Psoas muscle (tissue), 8 donors: ENCODE measurements around the gene MAML3. TPM values are rescaled to one million over a fixed set of nuclear protein-coding genes. Genes with fewer than 3 reads are reported as not detected.

ENCODE experiments used
- ATAC-seq, 4 donors: fragments of 200-7000 bp; cut with Tn5 transposase; one replicate each; pipeline ENCODE4 v1.9.1; 2020; ENCODE audit warnings: moderate library complexity in 3 of 4, mild to moderate bottlenecking in 2 of 4
- DNase-seq, 2 donors: peaks; one replicate each; pipeline ENCODE4 v3.0.0-alpha.2; 2020
- H3K27ac ChIP-seq: fragments of 200-600 bp; one replicate; pipeline ENCODE4 v1.8.0; 2022
- H3K27me3 ChIP-seq, 3 donors: fragments of 200-600 bp in 1 of 3; one replicate each; pipeline versions ENCODE4 v1.6.1 to v1.8.0; 2013 to 2022; ENCODE audit warnings: low read length in 2 of 3, mild to moderate bottlenecking in 2 of 3, moderate library complexity in 1 of 3; ENCODE audit not compliant: insufficient read depth in 3 of 3
- H3K36me3 ChIP-seq, 2 donors: fragments of 200-600 bp in 1 of 2; one replicate each; pipeline versions ENCODE4 v1.6.1 to v1.8.0; 2013 to 2022; ENCODE audit warnings: low read depth in 1 of 2, mild to moderate bottlenecking in 1 of 2, moderate library complexity in 1 of 2; ENCODE audit not compliant: insufficient read depth in 1 of 2
- H3K4me1 ChIP-seq: fragments of 200-600 bp; one replicate; pipeline ENCODE4 v1.8.0; 2022
- H3K4me3 ChIP-seq: fragments of 200-600 bp; one replicate; pipeline ENCODE4 v1.8.0; 2022; ENCODE audit warnings: mild to moderate bottlenecking
- H3K9me3 ChIP-seq: fragments of 200-600 bp; one replicate; pipeline ENCODE4 v1.8.0; 2022
- WGBS, 3 donors: extraction: QIAGEN DNeasy Blood & Tissue Kit; methylation state at CpG; one replicate each; pipeline versions ENCODE4 v1.1.6 to v1.1.7; 2013; 5-methylcytosine and 5-hydroxymethylcytosine counted together
- intact Hi-C, 2 donors: fragments of 100-400 bp; cut with DNase I; formaldehyde crosslinking; loops; one replicate each; pipeline versions ENCODE4 v1.11.0 to v1.14.2; 2022
- polyA plus RNA-seq, 3 donors: library from polyadenylated mRNA; stranded (reverse); fragments of 200-250 nt; gene quantifications; one replicate each; pipeline ENCODE4 v1.2.3, GENCODE V29; 2013
- total RNA-seq, 4 donors: library from RNA; stranded (reverse); fragmentation: NEBNext Ultra II Directional in 2 of 4; extraction: Animal tissue kit (Norgen Biotek cat#: 25700) in 2 of 4; gene quantifications; one replicate each; pipeline versions ENCODE4 v1.2.1 to v1.2.4, GENCODE V29; 2021 to 2023
- TF ChIP-seq, protein P1 (sequence below): fragments of 200-600 bp; IDR thresholded peaks from one replicate; pipeline ENCODE4 v1.8.0; 2022; ENCODE audit warnings: antibody characterized with exemption
- donor health status: healthy with polysubstance abuse.
- donor health status: DM: no; HTN: no; CAD: no; lungs with moderate emphysema.
- donor health status: Bipolar disorder and iron deficiency.
- donor health status: healthy.
- donor health status: DM: yes; HTN: yes; CAD: no.
- donor health status: DM: no; HTN: no; CAD: no.
- donor health status: DM: no; HTN: no; CAD: no.
- donor health status: DM: yes; HTN: yes; CAD: no.

Gene MAML3
- total and polyA plus RNA-seq, 7 donors, result 0.43 to 2.7 (median 0.74) TPM

DNA sequence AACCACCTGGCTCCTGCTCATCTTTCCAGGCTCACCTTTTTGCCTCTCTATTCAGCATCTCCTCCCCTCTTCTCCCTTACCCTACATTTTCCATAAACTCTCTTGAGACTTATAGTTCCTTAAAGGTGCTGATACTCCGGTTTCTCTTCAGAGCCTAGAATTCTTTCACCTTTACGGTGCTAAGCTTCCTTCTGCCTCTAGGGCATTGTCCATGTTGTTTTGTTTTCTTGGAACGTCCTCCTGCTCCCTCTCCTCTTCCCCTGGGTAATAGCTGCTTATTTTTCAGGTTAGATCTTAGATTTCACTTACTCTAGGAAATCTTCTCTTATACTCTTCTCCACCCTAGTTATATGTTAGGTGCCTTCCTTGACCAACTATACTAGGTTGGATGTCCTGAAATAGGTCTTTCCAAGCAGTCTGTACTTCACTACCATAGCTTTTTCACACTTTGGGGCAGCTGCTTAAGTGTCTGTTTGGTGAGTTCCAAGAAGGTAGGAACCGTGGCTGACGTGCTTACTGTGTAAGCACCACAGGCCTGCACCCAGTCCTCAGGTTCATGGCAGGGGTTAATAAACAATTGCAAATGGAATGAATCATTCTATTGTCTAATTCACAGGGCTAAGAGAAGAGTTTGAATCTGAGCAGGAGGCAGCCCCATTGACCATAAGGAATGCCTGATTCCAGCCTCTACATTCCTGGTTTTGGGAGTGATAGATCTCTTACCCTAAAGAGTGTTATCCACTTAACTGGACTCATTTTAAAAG, 260.8 kb downstream of the MAML3 start:
- TF ChIP-seq, protein P1, sequence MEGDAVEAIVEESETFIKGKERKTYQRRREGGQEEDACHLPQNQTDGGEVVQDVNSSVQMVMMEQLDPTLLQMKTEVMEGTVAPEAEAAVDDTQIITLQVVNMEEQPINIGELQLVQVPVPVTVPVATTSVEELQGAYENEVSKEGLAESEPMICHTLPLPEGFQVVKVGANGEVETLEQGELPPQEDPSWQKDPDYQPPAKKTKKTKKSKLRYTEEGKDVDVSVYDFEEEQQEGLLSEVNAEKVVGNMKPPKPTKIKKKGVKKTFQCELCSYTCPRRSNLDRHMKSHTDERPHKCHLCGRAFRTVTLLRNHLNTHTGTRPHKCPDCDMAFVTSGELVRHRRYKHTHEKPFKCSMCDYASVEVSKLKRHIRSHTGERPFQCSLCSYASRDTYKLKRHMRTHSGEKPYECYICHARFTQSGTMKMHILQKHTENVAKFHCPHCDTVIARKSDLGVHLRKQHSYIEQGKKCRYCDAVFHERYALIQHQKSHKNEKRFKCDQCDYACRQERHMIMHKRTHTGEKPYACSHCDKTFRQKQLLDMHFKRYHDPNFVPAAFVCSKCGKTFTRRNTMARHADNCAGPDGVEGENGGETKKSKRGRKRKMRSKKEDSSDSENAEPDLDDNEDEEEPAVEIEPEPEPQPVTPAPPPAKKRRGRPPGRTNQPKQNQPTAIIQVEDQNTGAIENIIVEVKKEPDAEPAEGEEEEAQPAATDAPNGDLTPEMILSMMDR, result no peak
- H3K27ac ChIP-seq, result no peak overlapping the region
- WGBS, 3 donors, result 75 to 85% (median 84%) methylated on average over 5 of the region's 5 CpGs

DNA sequence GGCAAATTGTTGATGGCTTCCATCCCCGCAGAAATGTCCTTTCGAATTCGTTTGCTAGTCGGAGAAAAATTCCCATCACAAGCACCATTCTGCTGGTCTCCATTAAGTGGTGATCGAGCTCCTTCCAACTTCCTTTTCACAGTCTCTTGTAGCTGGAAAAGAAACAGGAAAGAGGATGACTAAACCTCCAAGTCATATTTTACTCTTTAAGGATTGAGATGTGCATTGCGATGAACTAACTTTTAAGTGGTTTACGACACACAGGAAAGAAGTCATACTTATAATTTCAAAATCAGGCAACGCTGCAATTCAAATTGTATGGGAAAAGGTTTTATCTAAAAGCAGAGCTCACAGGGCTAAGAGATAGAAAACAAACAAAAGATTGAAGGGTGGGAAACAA, 263.2 kb downstream of the MAML3 start:
- DNase-seq (no peak), ATAC-seq (no peak)
- intact Hi-C loops, result no loop called here
- no peaks in the 10 kb centered on the region for H3K4me1 ChIP-seq
- H3K9me3 ChIP-seq, result no peaks in the 10 kb centered on the region
- 86 to 92% (median 88%) methylated on average over 8 of the region's 8 CpGs for WGBS, 3 donors
- H3K4me3 ChIP-seq, result no peak overlapping the region
- H3K27ac ChIP-seq, result no peak overlapping the region
- H3K27me3 ChIP-seq, result no peaks in the 10 kb centered on the region
- TF ChIP-seq, protein P1, result no peak
- H3K36me3 ChIP-seq, result no peaks in the 10 kb centered on the region

More for the DNA sequence above, 260.8 kb downstream of the MAML3 start:
- no peak overlapping the region for H3K4me3 ChIP-seq
- H3K36me3 ChIP-seq, result no peaks in the 10 kb centered on the region
- intact Hi-C loops, result no loop called here
- H3K4me1 ChIP-seq, result no peaks in the 10 kb centered on the region
- H3K27me3 ChIP-seq, result no peaks in the 10 kb centered on the region
- DNase-seq (no peak), ATAC-seq (no peak)
- H3K9me3 ChIP-seq, result no peaks in the 10 kb centered on the region

DNA sequence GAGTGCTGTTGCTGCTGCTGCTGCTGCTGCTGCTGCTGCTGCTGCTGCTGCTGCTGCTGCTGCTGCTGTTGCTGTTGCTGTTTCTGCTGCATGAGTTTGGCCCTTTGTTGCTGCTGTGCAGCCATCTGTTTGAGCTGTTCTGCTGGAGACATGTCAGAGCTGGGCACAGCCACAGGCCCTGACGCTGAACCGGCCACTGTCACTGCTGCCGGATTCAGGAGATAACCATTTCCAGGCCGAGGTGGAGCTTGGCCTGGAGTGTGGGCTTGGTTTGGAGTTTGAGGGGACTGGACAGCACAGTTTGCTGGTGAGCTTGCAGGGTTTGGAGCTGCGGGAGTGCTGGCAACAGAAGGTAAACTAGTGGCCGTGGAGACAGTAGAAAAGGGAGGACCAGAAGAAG, 264.1 kb downstream of the MAML3 start:
- WGBS, 3 donors, result 85 to 92% (median 85%) methylated on average over 6 of the region's 6 CpGs
- DNase-seq (no peak), ATAC-seq (no peak)
- Histone ChIP-seq H3K4me3 (no peak overlapping the region), H3K4me1 (no peaks in the 10 kb centered on the region), H3K27me3 (no peaks in the 10 kb centered on the region), H3K9me3 (no peaks in the 10 kb centered on the region), H3K27ac (no peak overlapping the region), H3K36me3 (no peaks in the 10 kb centered on the region)
- intact Hi-C loops, result no loop called here
- TF ChIP-seq, protein P1, result no peak

DNA sequence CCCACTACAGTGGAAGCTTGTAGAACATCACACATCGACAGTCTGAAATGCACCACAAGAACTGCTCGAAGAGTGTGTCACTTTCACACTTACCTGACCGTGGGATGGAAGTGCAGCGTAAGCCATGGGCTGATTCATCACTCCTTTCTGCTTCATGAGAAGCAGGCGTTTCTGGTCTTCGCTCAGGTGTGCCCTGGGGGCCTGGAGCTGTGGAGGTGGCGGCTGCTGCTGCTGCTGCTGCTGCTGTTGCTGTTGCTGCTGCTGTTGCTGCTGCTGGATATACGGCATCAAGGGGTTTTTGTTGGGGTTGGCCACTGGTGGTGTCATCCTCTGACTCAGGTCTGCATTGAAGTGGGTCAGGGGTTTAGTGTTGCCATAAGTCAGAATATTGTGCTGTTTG, 264.7 kb downstream of the MAML3 start:
- no peak for ATAC-seq
- Histone ChIP-seq H3K4me3 (no peak overlapping the region), H3K27ac (no peak overlapping the region), H3K36me3 (no peaks in the 10 kb centered on the region), H3K27me3 (no peaks in the 10 kb centered on the region), H3K4me1 (no peaks in the 10 kb centered on the region), H3K9me3 (no peaks in the 10 kb centered on the region)
- TF ChIP-seq, protein P1, result no peak
- intact Hi-C loops, result no loop called here
- WGBS, 3 donors, result 76 to 98% (median 86%) methylated on average over 8 of the region's 8 CpGs
- DNase-seq, result no peak
